K562 (cell line): ENCODE measurements around the gene CDC14B.

ENCODE experiments used
- CSDE1 ChIP-seq, 2 experiments: fragments of 450-650 bp; IDR thresholded peaks; 2 replicates each; pipeline ENCODE4 v1.6.1; 2016; ENCODE audit warnings: mild to moderate bottlenecking in 1 of 2
- EZH2 ChIP-seq: IDR thresholded peaks from 2 replicates; pipeline ENCODE4 v1.6.1; 2012; ENCODE audit warnings: low read depth, mild to moderate bottlenecking, inconsistent platforms, low read length, borderline replicate concordance
- GABPA ChIP-seq: fragments of 200-800 bp; sonication (Bioruptor generic); conservative IDR thresholded peaks from 2 replicates; pipeline ENCODE4 v1.6.1; 2016; ENCODE audit warnings: low read depth, missing genetic modification characterization, missing compliant biosample characterization
- JUN ChIP-seq, 2 experiments: sonication (generic) in 1 of 2; formaldehyde crosslinking in 1 of 2; IDR thresholded peaks; 2 replicates each; pipeline versions ENCODE4 v1.6.1 to v1.8.0; 2012 to 2022; ENCODE audit warnings: borderline replicate concordance in 2 of 2, mild to moderate bottlenecking in 2 of 2, improper control_type of control experiment in 1 of 2, low read depth in 1 of 2, low read length in 1 of 2, missing genetic modification reagents in 1 of 2
- NFYB ChIP-seq: IDR thresholded peaks from 2 replicates; pipeline ENCODE4 v1.6.1; 2011; ENCODE audit warnings: mild to moderate bottlenecking, moderate library complexity; ENCODE audit not compliant: insufficient read length; ENCODE audit errors: extremely low read depth
- POLR2A ChIP-seq: fragments of 450-650 bp; conservative IDR thresholded peaks from 2 replicates; pipeline ENCODE4 v1.6.1; 2016
- POLR2AphosphoS5 ChIP-seq: IDR thresholded peaks from 2 replicates; pipeline ENCODE4 v1.6.1; 2011; ENCODE audit warnings: mild to moderate bottlenecking, low read depth, low read length, moderate library complexity; ENCODE audit not compliant: control insufficient read depth, insufficient read depth
- RCOR1 ChIP-seq, 2 experiments: IDR thresholded peaks; 2 replicates each; pipeline ENCODE4 v1.6.1; 2012; ENCODE audit warnings: low read depth in 2 of 2, low read length in 2 of 2, borderline replicate concordance in 1 of 2, improper control_type of control experiment in 1 of 2
- RHOXF2B ChIP-seq: fragments of 250-450 bp; sonication (Bioruptor Pico); conservative IDR thresholded peaks from 2 replicates; pipeline ENCODE4 v1.5.1; 2021
- ZNF23 ChIP-seq: fragments of 250-450 bp; sonication (Bioruptor Pico); IDR thresholded peaks from 2 replicates; pipeline ENCODE4 v1.4.0; 2020; ENCODE audit warnings: mild to moderate bottlenecking
- TF ChIP-seq, protein P1 (sequence below): IDR thresholded peaks from 2 replicates; pipeline ENCODE4 v1.6.1; 2012; ENCODE audit warnings: low read depth, low read length, improper control_type of control experiment, borderline replicate concordance

DNA sequence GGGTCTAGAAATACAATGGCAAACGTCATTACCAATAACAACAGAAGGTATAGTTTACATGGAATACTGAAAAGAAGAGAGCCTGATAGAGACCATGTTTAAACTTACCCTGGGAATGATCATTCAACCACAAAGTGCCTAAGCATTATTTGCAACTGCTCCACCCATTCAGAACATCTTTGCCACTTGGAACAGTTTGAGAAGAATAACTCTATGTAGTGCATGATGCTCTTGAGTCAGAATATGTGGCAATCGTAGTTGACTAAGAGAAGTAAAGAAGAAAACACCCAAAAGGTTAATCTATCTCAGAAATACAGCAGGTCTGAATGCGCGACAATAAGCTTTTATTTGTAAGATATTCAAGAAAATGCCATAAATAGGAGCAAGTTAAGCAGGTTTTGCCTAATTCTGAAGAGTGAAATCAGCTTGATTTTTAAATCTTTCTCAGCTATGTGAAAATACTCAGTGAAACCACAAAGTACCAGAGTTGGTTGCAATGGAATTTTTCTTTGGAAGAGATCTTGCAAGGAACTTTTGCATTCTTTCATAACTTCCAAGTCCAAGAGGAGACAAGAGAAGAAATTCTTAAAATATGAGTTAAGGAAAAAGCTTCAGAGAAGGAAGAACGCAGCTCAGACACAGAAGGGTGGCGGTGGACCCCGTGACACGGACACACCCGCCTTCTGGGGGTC, 105.4 kb downstream of the CDC14B start:
- TF ChIP-seq EZH2 (no peak), POLR2A (no peak), JUN (IDR thresholded peaks at IDR 0.05; ENCODE audit: borderline replicate concordance, low read depth, low read length) (no peak), JUN (CRISPR knock-in tag; IDR thresholded peaks at IDR 0.05; ENCODE audit: borderline replicate concordance) (no peak), POLR2AphosphoS5 (no peak), RCOR1 (IDR thresholded peaks at IDR 0.05; ENCODE audit: borderline replicate concordance in 1 of 2, low read depth in 2 of 2, low read length in 2 of 2) (no peak), ZNF23 (CRISPR knock-in tag) (no peak), RHOXF2B (CRISPR knock-in tag) (no peak), CSDE1 (IDR thresholded peaks at IDR 0.05) (no peak), NFYB (no peak), GABPA (no peak)
- TF ChIP-seq, protein P1, sequence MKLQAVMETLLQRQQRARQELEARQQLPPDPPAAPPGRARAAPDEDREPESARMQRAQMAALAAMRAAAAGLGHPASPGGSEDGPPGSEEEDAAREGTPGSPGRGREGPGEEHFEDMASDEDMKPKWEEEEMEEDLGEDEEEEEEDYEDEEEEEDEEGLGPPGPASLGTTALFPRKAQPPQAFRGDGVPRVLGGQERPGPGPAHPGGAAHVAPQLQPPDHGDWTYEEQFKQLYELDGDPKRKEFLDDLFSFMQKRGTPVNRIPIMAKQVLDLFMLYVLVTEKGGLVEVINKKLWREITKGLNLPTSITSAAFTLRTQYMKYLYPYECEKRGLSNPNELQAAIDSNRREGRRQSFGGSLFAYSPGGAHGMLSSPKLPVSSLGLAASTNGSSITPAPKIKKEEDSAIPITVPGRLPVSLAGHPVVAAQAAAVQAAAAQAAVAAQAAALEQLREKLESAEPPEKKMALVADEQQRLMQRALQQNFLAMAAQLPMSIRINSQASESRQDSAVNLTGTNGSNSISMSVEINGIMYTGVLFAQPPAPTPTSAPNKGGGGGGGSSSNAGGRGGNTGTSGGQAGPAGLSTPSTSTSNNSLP, result no peak
